ENCODE results near the gene PTPN20. TPM values are rescaled to one million over a fixed set of nuclear protein-coding genes. Genes with fewer than 3 reads are reported as not detected.

Gene PTPN20
- total RNA-seq, 1 experiment from 2014 or later, result not detected

DNA sequence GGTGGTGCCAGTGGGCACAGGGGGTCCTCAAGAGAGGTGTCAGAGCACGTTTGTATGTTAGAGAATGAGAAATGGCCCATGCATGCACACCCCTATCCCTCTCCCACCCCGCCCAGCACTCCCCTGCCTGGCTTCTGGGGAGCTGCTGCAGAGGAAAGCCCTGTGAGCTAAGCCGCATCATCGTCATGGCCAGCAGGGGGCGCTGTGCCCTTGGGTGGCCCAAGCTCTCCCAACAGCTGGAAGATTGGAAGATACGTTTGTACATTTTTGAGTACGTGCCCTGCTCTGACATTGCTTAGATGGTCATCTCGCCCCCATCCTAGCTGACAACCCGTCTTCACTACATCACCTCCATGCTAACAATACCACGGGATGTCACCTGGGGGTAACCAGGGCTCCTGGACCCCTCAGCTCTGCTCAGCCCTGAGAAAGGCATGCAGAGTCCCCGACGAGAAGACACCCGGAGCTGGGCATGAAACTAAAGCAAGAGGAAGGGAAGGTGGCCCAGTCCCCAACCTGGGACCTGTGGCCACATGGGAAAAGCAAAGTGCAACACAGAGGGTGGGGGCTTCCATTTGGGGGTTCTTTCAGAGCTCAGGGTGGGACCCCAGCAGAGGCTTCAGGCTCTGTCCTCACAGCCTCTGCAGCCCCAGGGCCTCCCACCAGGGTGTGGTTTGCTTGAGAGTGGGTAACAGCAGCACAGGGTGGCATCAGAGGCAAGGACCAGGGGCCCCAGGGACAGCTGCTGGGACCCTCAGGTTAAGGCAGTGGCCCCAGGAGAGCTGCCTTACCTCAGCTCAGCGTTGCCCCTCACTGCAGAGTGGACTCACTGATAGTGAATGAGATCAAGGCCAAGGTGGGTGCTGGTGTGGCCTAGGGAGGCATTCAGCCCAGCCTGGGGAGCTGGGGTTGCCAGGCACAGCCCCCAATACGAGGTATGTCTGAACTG is 136.6 kb downstream of the PTPN20 start:
- H2AFZ ChIP-seq (ENCODE audit: low read length), result no peak overlapping the region
- peak; percentile 78 for DNase-seq
- no CpG with 5 or more reads among the region's 15 CpGs for WGBS (ENCODE audit: extremely low coverage, insufficient read length, low lambda C conversion rate)
- H3K23me2 ChIP-seq (ENCODE audit: insufficient read length, low read depth, low read length, poor library complexity, severe bottlenecking), result no peaks in the 10 kb centered on the region
- no peak overlapping the region for H3T11ph ChIP-seq (ENCODE audit: low read length)
- TF ChIP-seq, protein P1, sequence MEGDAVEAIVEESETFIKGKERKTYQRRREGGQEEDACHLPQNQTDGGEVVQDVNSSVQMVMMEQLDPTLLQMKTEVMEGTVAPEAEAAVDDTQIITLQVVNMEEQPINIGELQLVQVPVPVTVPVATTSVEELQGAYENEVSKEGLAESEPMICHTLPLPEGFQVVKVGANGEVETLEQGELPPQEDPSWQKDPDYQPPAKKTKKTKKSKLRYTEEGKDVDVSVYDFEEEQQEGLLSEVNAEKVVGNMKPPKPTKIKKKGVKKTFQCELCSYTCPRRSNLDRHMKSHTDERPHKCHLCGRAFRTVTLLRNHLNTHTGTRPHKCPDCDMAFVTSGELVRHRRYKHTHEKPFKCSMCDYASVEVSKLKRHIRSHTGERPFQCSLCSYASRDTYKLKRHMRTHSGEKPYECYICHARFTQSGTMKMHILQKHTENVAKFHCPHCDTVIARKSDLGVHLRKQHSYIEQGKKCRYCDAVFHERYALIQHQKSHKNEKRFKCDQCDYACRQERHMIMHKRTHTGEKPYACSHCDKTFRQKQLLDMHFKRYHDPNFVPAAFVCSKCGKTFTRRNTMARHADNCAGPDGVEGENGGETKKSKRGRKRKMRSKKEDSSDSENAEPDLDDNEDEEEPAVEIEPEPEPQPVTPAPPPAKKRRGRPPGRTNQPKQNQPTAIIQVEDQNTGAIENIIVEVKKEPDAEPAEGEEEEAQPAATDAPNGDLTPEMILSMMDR (conservative IDR thresholded peaks at IDR 0.05), result peak; percentile 93
- H4K8ac ChIP-seq (replicated peaks; ENCODE audit: insufficient read length, low read depth, low read length), result no peak overlapping the region
- no peak overlapping the region for H2AK5ac ChIP-seq (ENCODE audit: insufficient read length, low read length)
- H4K91ac ChIP-seq (ENCODE audit: insufficient read length, low read depth, low read length), result no peak overlapping the region
- no peak overlapping the region for H2BK120ac ChIP-seq (ENCODE audit: low read depth, low read length, poor library complexity, severe bottlenecking)
- H3K4me1 Mint-ChIP-seq, result peaks cover 2 to 3% of the 10 kb centered on the region in 2 experiments; a peak in 2 of 4 replicates
- H3K23ac ChIP-seq (ENCODE audit: insufficient read length, low read depth, low read length), result no peak overlapping the region
- no peaks in the 10 kb centered on the region for H3K79me1 ChIP-seq (ENCODE audit: insufficient read depth, low read depth, low read length, poor library complexity, severe bottlenecking)
- no peak overlapping the region for H3K4me2 ChIP-seq (ENCODE audit: insufficient read depth, insufficient read length, low read length)
- H3K27ac ChIP-seq (ENCODE audit: insufficient read length, low read depth, low read length), result no peak overlapping the region
- no peaks in the 10 kb centered on the region for H3K4me1 ChIP-seq (ENCODE audit: insufficient read depth, low read length)
- H3K56ac ChIP-seq (ENCODE audit: insufficient read length, low read depth, low read length), result no peak overlapping the region
- no peak overlapping the region for H3K9ac ChIP-seq (ENCODE audit: extremely low read depth, insufficient read length, low read length)
- no peaks in the 10 kb centered on the region for H3K36me3 Mint-ChIP-seq (ENCODE audit: insufficient read depth in 1 of 3, low read depth in 3 of 3)
- no peak overlapping the region for H2BK15ac ChIP-seq (ENCODE audit: low read depth, low read length)
- no peak overlapping the region for H2BK5ac ChIP-seq (ENCODE audit: insufficient read length, low read length)
- no peaks in the 10 kb centered on the region for H3K9me3 ChIP-seq (ENCODE audit: control insufficient read depth, low read depth, low read length)
- H3K79me2 ChIP-seq (ENCODE audit: insufficient read depth, low read length), result no peaks in the 10 kb centered on the region
- H3K27me3 Mint-ChIP-seq (ENCODE audit: low read depth), result no peaks in the 10 kb centered on the region; the same call in 1 of the 2 replicates
- H2BK20ac ChIP-seq (ENCODE audit: low read depth, low read length, poor library complexity, severe bottlenecking), result no peak overlapping the region
- no peak overlapping the region for H3K4ac ChIP-seq (ENCODE audit: low read depth, low read length)
- H3K9me3 Mint-ChIP-seq, result no peaks in the 10 kb centered on the region
- no peak overlapping the region for H2BK12ac ChIP-seq (ENCODE audit: insufficient read length, low read depth, low read length)
- H3K4me3 Mint-ChIP-seq, result no peak overlapping the region; a peak in 1 of 5 replicates
- no peak overlapping the region for H3K14ac ChIP-seq (ENCODE audit: insufficient read depth, low read length)
- H3K27me3 ChIP-seq (ENCODE audit: insufficient read depth, low read length), result no peaks in the 10 kb centered on the region
- H3K18ac ChIP-seq (ENCODE audit: insufficient read length, low read depth, low read length), result no peak overlapping the region
- no peaks in the 10 kb centered on the region for H4K20me1 ChIP-seq (ENCODE audit: control insufficient read depth, insufficient read depth, insufficient read length)
- H3K27ac Mint-ChIP-seq, result no peak overlapping the region
- H4K5ac ChIP-seq (ENCODE audit: insufficient read length, low read depth, low read length), result no peak overlapping the region

All from H9 (cell line).